GM13977 (cell line): ENCODE results near the gene MEST.
"Not testable (repeated sequence)": the region's sequence is repeated elsewhere in the genome, so short reads cannot be mapped to it uniquely, and the experiment has no call there.

Source experiments
- DNase-seq: peaks from one replicate; pipeline ENCODE4 v3.0.0; 2012; ENCODE audit warnings: low spot score
- CTCF ChIP-seq: IDR thresholded peaks from 2 replicates; pipeline ENCODE4 v1.5.1; 2012; ENCODE audit warnings: mild to moderate bottlenecking, control low read depth; ENCODE audit not compliant: insufficient read depth; ENCODE audit errors: extremely low read depth, missing control alignments
- in situ Hi-C: fragments of 300-500 bp; cut with MboI; formaldehyde crosslinking; loops from one replicate; pipeline ENCODE4 v1.12.0; 2022; ENCODE audit warnings: low sequenced_read_pairs, low pct_unique_long_range_greater_than_20kb, mixed read lengths, inconsistent platforms; ENCODE audit not compliant: unreplicated experiment

MEST gene

DNA sequence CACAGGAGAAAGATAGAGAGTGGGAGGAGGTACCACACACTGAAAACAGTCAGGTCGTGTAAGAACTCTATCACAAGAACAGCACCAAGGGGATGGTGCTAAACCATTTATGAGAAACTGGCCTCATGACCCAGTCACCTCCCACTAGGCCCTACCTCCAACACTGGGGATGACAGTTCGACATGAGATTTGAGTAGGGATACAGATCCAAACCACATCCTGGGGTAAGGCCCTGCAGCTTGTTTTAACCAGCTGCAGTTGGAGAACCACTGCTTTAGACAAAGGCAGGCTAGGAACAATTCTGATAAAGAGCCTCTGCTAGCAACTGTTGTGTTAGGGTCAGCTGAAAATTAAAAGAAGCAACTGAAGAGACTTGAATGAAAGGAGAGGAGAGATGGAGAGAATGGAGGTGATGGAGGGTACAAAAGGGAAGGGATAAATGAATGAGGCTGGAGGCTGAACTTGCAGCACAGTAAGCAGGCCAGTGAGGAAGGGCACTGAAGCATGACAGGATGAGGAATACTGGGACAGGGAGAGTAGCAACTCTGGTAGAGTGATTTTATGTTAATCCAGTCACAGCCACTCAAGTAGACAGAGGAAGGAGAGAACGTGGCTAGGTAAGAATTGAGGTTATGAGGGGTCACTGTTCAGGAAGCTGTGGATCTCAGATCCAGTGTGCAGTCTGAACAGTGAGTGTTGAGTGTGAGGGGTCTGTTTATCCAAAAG is 23.6 kb downstream of the MEST start:
- DNase-seq, result no peak
- in situ Hi-C loops, result no loop called here
- no peak for TF ChIP-seq CTCF

GRCh38 chr7:130521258-130521951 is 29.5 kb downstream of the MEST start:
- no peak for TF ChIP-seq CTCF
- DNase-seq, result no peak
- in situ Hi-C loops, result no loop called here

GRCh38 chr7:130523519-130524125 is 31.7 kb downstream of the MEST start:
- DNase-seq, in situ Hi-C loops: not testable (repeated sequence)

DNA sequence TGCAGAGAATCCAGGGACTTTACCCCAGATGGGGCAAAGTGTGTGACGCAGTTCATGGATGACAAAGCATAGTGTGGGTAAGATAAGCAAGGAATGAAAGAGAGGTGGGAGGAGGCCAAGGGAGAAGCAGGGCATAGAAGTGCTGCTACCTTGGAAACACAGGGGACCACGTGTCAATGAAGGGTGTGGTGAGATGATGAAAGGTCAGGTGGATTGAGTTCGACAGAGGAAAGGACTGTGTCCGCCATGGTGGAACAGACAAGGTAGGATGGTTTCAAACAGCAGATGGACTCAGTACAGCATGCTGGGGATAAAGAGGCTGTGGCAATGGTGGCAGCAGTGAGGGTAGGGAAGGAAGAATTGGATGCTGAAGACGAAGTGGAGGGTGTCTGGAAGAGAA is 32.7 kb downstream of the MEST start:
- no peak for TF ChIP-seq CTCF
- in situ Hi-C loops, result no loop called here
- DNase-seq, result no peak

DNA sequence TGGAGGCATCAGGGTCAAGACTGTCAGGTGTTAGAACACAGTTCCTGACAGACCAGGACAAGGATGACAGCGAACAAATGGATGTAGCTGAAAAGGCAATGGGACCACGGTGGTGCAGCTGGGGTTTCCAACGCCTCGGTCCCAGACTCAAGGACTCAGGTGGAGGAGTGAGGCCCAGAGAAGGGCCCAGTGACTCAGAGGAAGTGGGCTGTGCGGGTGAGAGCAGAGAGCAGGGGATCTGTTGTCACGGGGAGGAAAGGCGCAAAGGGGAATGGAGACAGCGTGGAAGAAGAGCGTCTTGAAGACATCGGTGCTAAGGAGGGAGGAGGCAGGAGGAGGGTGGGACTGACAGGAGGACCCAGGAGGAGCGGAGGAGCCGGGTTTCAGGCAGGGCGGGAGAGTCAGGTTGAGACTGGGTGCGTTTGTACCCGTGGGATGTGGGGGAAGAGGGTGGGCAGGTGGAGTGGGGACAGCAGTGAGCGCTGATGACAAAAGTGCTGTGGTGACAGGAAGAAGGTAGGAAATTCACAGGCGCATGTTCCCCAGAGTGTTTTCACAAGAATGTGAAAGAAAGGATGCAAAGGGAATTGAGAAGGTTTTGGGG is 36.0 kb downstream of the MEST start:
- in situ Hi-C loops, DNase-seq: not testable (repeated sequence)

- TF ChIP-seq CTCF, result no peak
These were observed 37.5 kb downstream of the MEST start for GRCh38 chr7:130529417-130529816.

GRCh38 chr7:130537894-130538293 is 46.0 kb downstream of the MEST start:
- DNase-seq, in situ Hi-C loops: not testable (repeated sequence)

More at GRCh38 chr7:130529417-130529816, 37.5 kb downstream of the MEST start:
- in situ Hi-C loops, result no loop called here
- DNase-seq, result no peak

GRCh38 chr7:130541287-130541686 is 49.4 kb downstream of the MEST start:
- in situ Hi-C loops, DNase-seq: not testable (repeated sequence)

DNA sequence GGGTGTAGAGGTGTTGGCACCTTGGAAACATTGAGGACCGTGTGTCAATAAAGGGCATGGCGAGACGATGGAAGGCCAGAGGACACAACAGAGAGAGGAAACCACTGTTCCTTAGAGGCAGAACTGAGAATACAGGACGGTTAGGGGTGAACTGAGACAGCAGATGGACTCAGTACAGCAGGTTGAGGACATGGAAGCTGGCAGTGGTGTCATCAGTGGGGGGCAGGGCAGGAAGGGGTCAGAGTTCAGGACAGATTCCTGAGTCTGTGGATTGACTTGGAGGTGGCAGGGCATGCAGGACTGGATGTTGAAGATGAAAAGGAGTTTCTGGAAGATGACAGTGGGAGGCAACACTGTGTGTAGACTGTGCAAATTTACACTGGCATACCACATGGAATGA is 50.4 kb downstream of the MEST start:
- DNase-seq, in situ Hi-C loops: not testable (repeated sequence)
